HG03097 (cell line): ENCODE measurements around the gene RNLS.
"Not testable (repeated sequence)": the region's sequence is repeated elsewhere in the genome, so short reads cannot be mapped to it uniquely, and the experiment has no call there.

Source experiments
- ATAC-seq: cut with Tn5 transposase; IDR thresholded peaks from one replicate; pipeline ENCODE4 v1.9.1; 2021; ENCODE audit not compliant: unreplicated experiment, low FRiP score

RNLS gene

DNA sequence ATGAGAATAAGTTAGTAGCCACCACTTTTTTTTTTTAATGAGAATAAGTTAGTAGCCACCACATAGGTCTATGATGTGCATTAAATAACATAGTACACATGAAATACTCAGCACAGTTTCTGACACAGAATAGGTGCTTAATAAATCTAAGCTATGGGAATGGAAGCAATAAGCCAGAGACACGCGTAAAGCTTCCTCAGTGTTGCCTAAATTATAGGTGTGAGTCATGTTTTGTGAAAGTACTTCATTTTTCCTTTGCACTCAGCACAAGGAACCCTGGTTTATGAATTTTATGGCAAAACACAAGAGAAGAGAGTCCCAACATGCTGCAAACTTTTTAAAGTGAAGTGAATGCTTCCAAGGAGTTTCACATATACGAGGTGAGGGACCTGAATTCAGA, 267.4 kb downstream of the RNLS start:
- ATAC-seq, result no peak

DNA sequence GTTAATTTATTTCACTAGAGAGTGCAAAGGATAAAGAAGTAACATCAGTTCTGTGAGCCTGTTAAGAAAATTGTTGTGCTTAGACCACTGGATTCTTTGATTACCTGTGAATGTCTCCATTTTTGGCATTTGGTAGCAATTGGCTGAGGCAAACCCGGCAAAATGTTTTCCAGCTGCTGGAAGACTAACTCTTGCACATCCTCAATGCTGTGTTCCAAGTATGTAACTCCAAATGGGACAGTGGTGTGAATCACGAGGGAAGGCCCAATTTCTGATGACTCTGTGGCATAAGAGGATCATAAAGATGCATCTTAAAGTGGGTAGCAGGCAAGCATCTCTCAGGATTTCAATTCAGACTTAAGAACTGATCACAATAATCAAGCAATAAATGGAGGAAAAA, 268.8 kb downstream of the RNLS start:
- no peak for ATAC-seq

DNA sequence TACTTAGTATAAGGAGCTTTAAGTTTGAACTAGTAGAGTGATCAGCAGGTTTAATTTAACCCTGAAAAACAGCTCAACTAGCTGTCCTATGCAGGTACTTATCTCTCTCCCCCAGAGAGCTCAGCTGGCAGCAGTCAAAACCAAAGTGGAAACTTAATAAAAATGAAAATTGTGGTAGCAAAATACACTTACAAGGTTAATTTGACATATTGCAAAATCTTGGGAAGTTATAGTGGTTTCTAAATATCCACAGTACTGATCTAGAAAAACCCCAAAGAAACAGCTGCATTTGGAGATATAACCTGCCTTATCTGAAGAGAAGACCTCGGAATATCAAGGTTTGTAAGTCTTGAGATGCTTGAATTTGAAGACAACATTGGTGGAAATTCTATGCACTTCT, 269.2 kb downstream of the RNLS start:
- no peak for ATAC-seq

DNA sequence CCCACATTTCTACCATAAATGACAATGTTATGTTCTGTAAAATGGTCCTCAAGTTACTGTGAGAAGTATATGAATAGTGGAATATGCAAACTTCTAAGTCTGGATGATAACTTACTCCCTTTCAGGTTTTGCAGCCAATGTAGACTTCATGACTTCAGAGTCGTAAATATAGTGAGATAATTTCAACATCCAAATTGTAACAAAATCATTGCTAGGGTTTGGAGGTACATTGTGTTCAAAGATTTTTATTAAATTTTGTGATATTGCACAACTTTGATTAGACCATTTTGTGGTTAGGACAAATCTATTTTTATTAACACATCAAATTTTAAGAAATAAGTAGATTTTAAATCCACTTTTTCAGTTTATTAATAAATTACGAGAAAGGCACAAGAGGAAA, 270.3 kb downstream of the RNLS start:
- no peak for ATAC-seq

DNA sequence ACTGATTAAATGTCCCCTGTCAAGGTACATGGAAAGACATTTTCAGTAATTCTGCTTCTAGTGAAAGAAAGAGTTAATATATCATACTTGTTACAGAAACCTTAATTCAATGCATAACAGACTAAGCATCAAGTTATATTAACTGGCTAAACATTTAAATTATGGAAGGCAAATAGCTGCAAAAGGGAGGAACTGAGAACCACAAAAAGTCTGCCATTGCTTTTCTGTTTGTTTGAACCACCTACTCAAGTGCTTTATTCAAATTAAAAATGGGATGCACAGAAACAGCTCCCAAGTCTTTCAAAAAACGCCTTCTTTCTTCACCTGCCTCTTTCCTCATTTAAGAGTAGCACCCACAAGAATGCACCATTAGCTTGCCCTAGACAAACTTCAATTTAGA, 271.9 kb downstream of the RNLS start:
- no peak for ATAC-seq

DNA sequence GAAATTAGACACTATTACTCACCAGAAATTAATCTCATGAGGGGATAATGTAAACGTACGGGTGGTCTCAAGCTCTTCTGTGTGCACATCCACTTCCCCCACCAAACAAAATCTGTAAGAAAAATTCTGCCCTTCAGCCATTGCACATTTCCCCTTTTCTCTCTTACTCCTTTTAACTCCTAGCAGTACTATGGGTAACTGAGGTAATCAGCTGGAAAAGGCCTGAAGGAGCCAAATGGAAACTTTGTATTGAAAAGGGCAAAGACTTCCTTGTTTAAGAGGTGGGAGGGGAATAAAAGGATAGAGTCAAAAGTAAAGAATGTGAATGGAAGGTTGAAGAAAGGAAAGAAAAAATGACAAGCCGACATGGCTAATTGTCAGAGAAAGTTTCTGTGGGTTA, 273.8 kb downstream of the RNLS start:
- no peak for ATAC-seq

DNA sequence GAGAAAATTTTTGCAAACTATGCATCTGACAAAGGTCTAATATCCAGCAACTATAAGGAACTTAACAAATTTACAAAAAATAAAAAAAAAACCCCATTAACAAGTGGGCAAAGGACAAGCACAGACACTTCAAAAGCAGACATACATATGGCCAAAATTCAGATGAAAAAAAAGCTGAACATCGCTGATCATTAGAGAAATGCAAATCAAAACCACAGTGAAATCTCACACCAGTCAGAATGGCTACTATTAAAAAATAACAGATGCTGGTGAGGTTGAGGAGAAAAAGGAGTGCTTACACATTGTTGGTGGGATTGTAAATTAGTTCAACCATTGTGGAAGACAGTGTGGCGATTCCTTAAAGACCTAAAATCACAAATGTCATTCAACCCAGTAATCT, 274.8 kb downstream of the RNLS start:
- ATAC-seq, result not testable (repeated sequence)

DNA sequence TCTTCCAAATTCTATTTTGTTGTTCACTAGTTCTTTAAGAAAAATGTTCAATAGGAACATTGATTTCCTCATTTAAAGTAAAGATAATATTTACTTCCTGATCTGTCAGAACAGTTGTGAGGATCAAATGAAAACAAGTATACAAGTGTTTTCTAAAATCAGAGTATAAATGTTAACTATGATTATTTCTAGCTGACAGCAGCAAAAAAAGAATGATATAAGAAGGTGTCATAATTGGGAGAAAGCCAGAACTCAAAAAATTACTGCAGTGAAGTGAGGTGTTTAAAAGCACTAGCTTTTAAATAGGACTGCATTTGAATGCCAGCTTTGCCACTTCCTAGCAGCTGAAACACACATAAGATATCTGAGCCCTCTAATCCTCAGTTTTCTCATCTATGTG, 283.3 kb downstream of the RNLS start:
- ATAC-seq, result no peak

DNA sequence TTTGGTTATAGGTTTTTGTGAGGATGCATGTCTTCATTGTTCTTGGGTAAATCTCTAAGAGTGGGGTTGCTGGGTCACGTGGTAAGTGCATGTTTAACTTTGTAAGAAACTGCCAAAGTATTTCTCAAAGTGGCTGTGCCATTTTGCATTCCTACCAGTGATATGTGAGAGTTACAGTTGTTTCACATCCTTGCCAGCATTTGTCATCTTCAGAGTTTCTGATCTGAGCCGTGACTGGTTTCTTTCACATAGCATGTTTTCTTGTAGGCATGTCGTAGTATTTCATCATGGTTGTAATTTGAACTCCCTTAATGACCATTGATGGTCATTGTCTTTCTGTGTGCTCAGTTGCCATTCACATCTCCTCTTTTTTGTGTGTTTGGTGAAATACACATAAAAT, 286.0 kb downstream of the RNLS start:
- no peak for ATAC-seq

DNA sequence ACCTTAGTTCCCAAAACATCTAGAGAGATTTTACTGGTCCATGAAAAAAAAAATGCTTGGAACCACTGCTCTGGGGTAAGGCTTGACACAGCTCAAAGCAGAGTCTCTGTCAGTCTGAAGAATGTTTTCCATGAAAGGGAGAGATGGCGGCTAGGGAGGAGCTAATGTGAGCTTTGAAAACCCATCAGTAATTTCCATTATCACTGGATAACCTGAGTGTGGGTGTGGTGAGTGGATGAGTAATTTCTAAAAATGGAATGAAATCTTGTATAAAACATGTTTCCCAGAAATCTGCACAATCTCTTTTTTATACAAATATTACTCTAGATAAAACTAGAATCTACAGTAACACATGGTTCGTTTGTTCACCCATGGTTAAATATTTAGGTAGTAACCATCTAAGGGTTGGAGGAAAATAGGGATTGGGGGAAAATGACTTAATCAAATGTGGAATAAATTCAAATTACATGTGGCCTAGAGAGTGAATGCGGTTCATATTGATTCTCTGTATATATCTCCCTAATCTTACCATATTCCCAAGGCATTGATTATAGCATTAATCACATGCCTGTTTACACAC, 289.4 kb downstream of the RNLS start:
- ATAC-seq, result no peak

DNA sequence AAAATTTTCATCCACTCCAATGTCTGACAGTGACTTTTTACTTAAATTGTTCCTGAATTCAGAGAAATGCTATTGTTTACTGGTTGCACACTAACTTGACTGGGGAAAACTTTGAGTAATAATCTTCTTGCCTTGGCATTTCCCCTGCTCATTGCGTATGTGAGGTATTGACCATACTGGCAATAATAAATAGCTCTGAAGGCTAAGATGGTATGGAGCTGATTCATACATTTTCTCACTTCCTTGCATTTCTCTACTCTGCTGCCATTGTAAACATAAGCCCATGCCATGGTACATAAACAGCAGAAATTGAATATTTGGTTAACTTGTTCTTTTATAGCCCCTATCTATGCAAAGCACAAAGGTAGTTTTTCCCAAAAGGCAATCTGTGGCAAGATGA, 290.0 kb downstream of the RNLS start:
- no peak for ATAC-seq

DNA sequence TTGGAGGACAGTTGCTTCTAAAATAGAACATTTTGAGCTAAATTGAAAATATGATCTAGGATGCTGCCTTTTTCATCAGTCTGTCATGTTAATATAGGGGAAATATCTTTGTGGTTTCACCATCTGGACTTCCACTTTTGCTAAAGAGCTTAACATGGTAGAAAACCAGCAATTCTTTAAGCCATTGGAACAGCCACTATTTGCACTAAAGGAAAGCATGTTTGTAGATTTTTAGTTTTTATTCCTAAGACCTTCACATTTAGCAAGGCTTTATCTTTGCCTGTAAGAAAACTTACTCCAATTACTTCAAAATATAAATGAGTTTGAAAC, 291.0 kb downstream of the RNLS start:
- ATAC-seq, result no peak

DNA sequence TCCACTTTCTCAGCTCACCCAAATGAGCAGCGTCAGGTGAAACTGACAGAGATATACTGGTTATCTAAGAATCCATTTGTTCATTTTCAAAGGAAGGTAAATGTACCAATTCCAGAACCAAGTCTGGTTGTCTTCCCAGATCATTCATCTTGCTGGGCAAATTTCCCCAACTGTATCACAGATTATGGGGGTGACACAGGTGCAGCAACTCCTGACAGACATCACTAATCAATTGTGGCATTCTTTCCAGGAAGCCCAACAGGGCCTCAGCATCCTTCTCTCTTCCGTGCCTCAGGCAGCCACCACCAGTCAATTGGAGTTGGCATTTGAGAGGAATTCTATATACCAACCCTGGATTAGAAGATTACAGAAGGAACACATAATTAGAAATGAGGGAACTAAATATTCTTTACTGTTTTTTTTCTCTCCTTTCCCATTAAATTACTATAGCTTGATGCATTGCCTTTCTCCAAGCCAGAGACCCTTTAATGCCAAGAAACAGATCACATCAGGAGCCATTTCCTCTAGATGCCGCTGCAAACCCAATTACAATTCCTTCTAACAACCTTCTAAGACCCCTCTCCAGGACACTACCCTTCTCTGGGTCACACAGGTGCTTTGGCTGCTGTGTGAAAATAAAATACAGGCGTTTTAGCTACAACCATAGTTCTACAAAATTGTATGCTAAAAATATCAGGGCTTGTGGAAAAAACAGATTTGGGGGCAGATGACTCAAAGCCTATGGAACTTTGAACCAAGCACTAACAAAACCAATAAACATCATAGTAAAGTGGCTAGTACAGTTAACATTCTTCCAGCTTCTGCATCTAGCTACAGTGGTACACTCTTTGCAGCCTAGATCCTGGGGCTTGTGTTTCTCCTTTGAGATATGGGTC, 291.6 kb downstream of the RNLS start:
- ATAC-seq, result no peak

DNA sequence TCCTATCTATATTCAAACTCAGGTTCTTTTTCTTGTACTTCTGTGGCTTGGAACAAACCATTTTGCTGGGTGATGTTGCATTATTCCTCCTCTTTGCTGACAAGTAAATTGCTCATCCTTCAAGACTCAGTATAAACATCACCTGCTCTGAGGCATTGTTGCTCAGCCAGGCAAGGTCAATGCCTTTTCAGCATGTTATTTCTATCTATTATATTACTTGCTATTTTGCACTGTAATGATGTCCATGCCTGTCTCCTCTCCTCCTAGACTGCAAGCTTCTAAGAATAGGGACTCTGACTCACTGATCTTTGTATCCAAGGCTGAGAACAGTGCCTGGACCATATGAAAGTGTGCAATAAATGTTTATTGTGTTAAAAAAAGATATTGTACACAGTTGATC, 293.8 kb downstream of the RNLS start:
- no peak for ATAC-seq

DNA sequence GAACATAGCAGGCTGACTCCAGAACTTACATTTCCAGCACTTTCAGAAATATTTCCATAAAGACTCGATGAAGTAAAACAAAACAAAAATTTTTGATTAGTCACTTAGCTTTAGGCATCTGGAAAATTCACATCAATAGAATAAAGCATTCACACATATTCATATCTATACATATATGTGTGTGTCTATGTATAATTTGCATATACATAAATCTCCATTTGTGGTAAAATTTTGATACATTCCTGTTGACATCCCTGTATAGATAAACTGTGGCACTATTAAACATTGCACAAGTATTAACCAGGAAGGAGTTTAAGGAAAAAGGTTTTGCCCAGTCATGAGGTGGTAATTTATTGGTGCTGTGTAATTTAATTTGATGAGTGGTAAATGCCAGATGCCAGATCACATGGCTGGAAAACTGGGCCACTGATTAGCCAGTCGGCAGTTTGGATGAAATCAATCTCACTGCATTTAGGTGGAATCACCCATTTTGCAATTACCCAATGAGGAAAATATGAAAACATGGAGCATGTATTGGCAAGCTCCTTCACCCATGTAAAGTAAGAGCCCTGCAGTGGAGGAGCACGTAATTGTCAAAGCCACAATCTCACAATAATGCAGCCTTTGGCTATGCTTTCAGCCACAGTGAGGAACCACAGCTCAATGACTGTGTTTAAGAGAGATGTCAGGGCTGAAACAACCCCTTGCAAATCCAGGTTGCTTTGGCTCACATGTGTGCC, 294.6 kb downstream of the RNLS start:
- ATAC-seq, result no peak

DNA sequence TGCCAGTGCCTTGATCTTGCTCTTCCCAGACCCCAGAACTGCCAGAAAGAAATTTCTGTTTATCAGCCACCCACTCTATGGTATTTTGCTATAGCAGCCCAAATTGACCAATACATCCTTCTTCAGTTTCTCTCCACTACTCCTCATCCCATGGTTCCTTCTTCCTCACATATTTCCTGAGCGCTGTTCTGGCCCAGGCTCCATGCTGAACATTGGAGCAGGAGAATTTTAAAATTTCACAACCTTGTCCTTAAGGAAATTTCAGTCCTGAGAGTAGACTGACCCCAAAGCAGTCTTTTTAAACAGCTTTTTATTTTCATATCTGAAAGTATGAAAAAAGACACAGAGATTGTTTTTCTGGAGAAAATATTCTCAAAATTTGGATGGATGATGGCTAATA, 297.1 kb downstream of the RNLS start:
- no peak for ATAC-seq

DNA sequence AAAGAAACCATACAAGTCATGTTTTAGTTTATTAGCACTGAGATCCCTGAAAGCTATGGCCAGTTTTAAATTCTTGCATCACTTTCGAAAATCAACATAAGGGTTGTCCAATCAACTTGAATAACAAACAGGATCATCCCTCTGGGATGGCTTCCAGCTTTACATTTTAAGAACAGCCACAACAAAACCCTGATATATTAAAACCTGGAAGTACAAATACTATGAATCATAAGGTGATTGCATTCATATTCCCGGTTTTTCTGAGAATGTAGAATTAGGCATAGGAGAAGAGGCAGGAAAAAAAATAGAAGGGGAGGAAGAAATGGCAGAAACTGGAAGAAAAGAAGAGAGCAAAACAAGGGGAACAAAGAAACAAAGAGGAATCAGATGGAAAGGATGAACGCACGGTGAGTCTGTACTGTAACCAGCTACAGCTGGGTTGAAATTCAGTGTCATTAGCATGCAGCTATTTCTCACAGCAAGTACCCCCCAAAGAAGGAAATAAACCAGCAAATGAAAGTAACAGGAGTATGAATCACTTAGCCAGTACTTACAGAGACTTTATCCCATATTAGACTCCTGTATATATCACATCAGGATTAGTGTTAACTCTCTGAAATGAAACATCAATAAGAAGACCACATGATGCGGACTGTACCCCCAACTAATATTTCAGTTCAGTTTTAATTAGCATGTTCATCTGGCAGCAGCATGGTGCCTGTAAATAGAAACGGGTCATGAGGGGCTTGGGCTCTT, 301.3 kb downstream of the RNLS start:
- no peak for ATAC-seq

DNA sequence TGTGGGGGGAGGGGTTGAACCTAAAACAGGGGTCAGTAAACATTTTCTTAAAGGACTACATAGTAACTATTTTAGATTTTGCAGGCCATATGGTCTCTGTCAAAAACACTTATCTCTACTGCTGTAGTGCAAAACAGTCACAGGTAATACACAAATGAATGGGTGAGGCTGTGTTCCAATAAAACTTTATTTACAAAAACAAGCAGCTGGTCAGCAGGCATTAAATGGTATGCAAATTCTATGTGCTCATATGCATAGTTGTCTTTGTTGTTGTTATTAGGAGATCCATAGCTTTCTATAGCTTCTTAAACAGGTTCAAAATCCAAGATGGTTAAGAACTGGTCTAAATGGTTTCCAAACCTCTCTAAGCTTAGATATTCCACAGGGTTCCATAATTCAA, 302.6 kb downstream of the RNLS start:
- ATAC-seq, result no peak

DNA sequence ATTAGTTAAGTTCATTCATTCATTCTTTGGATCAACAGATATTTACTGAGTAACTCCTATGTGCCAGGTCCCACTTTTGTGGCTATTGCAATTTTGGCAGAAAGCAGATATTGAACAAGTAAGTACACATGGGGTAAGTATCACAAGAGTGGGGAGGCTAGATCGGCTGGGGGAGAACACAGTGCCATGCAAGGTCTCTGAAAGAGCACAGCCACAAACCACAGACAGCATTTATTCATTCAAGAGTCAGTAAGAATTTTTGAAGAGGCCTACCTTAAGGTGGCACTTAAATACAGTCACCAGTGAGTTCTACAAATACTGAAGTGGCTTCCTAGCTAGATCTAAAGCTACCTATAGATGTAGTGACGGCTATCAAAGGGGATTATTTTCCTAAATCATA, 304.2 kb downstream of the RNLS start:
- no peak for ATAC-seq

DNA sequence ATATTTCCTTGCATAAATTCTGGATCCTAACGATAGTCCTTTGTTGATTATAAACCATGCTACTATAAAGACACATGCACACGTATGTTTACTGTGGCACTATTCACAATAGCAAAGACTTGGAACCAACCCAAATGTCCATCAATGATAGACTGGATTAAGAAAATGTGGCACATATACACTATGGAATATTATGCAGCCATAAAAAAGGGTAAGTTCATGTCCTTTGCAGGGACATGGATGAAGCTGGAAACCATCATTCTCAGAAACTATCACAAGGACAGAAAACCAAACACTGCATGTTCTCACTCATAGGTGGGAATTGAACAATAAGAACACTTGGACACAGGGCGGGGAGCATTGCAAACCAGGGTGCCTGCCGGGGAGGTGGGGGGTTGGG, 306.2 kb downstream of the RNLS start:
- not testable (repeated sequence) for ATAC-seq

DNA sequence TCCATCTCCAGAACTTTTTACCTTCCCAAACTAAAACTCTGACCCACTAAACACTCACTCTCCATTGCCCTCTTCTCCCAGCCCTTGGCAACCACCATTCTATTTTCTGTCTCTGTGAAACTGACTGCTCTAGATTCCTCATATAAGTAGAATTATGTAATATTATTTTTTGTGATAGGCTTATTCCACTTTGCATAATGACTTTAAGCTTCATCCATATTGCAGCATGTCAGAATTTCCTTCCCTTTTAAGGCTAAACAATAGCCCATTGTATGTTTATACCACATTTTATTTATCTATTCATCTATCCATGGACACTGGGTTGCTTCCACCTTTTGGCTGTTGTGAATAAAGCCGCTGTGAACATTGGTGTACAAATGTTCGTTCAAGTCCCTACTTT, 308.8 kb downstream of the RNLS start:
- no peak for ATAC-seq
